Astrocyte (in vitro differentiated cells and primary cell): ENCODE results near the gene PAGE1. TPM values are rescaled to one million over a fixed set of nuclear protein-coding genes. Genes with fewer than 3 reads are reported as not detected.

Experiments used
- DNase-seq: peaks from one replicate; pipeline ENCODE4 v3.0.0-alpha.2; 2010; ENCODE audit warnings: low read depth
- FAIRE-seq: peaks from 2 replicates; lab custom pipeline; 2011; peaks lifted over from hg19 to GRCh38; lab: Jason Lieb, UNC
- H2AFZ ChIP-seq: 2 replicates; pipeline ENCODE4 v1.6.0; 2012; ENCODE audit warnings: low read depth, low read length, inconsistent platforms
- H3K27ac ChIP-seq: 2 replicates; pipeline ENCODE4 v1.5.1; 2011; ENCODE audit warnings: low read depth, low read length, inconsistent platforms
- H3K27me3 ChIP-seq: 2 replicates; pipeline ENCODE4 v1.6.0; 2011; ENCODE audit warnings: low read length, inconsistent platforms; ENCODE audit not compliant: insufficient read depth
- H3K36me3 ChIP-seq: 2 replicates; pipeline ENCODE4 v1.5.1; 2011; ENCODE audit warnings: low read length, inconsistent platforms; ENCODE audit not compliant: insufficient read depth
- H3K4me1 ChIP-seq: 2 replicates; pipeline ENCODE4 v1.5.1; 2011; ENCODE audit warnings: low read length, inconsistent platforms; ENCODE audit not compliant: insufficient read depth
- H3K4me2 ChIP-seq: 2 replicates; pipeline ENCODE4 v1.6.0; 2012; ENCODE audit warnings: low read length, inconsistent platforms
- H3K4me3 ChIP-seq: 2 replicates; pipeline ENCODE4 v1.5.1; 2011; ENCODE audit warnings: low read depth, mild to moderate bottlenecking, low read length, inconsistent platforms; ENCODE audit not compliant: insufficient read depth
- H3K79me2 ChIP-seq: 2 replicates; pipeline ENCODE4 v1.6.0; 2012; ENCODE audit warnings: mild to moderate bottlenecking, low read length, inconsistent platforms; ENCODE audit not compliant: insufficient read depth
- H3K9ac ChIP-seq: 2 replicates; pipeline ENCODE4 v1.6.0; 2012; ENCODE audit warnings: mild to moderate bottlenecking, low read length, inconsistent platforms
- H3K9me3 ChIP-seq: 2 replicates; pipeline ENCODE4 v1.5.1; 2012; ENCODE audit warnings: low read depth, mild to moderate bottlenecking, low read length, inconsistent platforms; ENCODE audit not compliant: insufficient read depth
- H4K20me1 ChIP-seq: 2 replicates; pipeline ENCODE4 v1.6.0; 2012; ENCODE audit warnings: low read length, inconsistent platforms; ENCODE audit not compliant: insufficient read depth
- H3K27ac Mint-ChIP-seq: one replicate; pipeline ENCODE4 v1.8.0; 2021; ENCODE audit warnings: mild to moderate bottlenecking, mixed read lengths; ENCODE audit not compliant: unreplicated experiment
- H3K27me3 Mint-ChIP-seq: one replicate; pipeline ENCODE4 v1.8.0; 2021; ENCODE audit warnings: low read depth, mixed read lengths; ENCODE audit not compliant: unreplicated experiment
- H3K36me3 Mint-ChIP-seq: one replicate; pipeline ENCODE4 v1.8.0; 2021; ENCODE audit warnings: low read depth, mixed read lengths; ENCODE audit not compliant: unreplicated experiment
- H3K4me1 Mint-ChIP-seq: one replicate; pipeline ENCODE4 v1.8.0; 2021; ENCODE audit warnings: low read depth, mixed read lengths; ENCODE audit not compliant: unreplicated experiment
- H3K4me3 Mint-ChIP-seq: one replicate; pipeline ENCODE4 v1.8.0; 2021; ENCODE audit warnings: mild to moderate bottlenecking, moderate library complexity, mixed read lengths; ENCODE audit not compliant: unreplicated experiment
- H3K9me3 Mint-ChIP-seq: one replicate; pipeline ENCODE4 v1.8.0; 2021; ENCODE audit warnings: mild to moderate bottlenecking, mixed read lengths; ENCODE audit not compliant: unreplicated experiment
- EZH2 ChIP-seq: IDR thresholded peaks from 2 replicates; pipeline ENCODE4 v1.6.1; 2012; ENCODE audit warnings: mild to moderate bottlenecking, low read length, inconsistent platforms; ENCODE audit not compliant: insufficient read depth
- total RNA-seq: library from RNA; stranded (reverse); gene quantifications from 2 replicates; pipeline ENCODE4 v1.2.1, GENCODE V29; 2021
- TF ChIP-seq, protein P1 (sequence below): IDR thresholded peaks from 2 replicates; pipeline ENCODE4 v1.5.1; 2011; ENCODE audit warnings: low read depth, mild to moderate bottlenecking, inconsistent platforms, low read length, moderate library complexity; ENCODE audit not compliant: insufficient read depth

The PAGE1 gene
- total RNA-seq, 1 donor from 2014 or later, result not detected

DNA sequence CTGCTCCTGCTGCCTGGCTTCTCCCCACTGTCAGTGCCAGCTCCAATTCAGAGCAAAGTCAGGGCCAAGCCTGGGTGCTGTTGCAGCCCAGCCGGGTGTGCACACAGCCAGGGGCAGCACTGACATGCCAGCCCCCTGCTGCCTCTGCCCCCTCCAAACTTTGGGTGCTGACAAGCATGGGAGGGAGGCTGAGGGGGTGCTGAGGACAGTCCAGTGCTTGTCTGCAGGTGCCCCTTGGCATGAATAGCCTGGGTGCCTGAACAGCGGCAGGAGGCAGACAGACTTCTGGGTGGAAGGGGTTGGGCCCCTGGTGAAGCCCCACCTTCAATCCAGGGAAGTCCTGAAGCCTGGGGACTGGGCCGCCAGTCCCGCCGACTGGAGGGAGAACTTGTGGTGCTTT lies 31.2 kb upstream of the PAGE1 start:
- H3K9ac ChIP-seq, result no peak overlapping the region
- FAIRE-seq (no peak), DNase-seq (no peak)
- peaks cover 14% of the 10 kb centered on the region for H3K27me3 Mint-ChIP-seq
- H3K27me3 ChIP-seq, result no peaks in the 10 kb centered on the region
- H3K9me3 ChIP-seq, result no peaks in the 10 kb centered on the region
- no peaks in the 10 kb centered on the region for H3K36me3 ChIP-seq
- TF ChIP-seq EZH2, result no peak
- TF ChIP-seq, protein P1, sequence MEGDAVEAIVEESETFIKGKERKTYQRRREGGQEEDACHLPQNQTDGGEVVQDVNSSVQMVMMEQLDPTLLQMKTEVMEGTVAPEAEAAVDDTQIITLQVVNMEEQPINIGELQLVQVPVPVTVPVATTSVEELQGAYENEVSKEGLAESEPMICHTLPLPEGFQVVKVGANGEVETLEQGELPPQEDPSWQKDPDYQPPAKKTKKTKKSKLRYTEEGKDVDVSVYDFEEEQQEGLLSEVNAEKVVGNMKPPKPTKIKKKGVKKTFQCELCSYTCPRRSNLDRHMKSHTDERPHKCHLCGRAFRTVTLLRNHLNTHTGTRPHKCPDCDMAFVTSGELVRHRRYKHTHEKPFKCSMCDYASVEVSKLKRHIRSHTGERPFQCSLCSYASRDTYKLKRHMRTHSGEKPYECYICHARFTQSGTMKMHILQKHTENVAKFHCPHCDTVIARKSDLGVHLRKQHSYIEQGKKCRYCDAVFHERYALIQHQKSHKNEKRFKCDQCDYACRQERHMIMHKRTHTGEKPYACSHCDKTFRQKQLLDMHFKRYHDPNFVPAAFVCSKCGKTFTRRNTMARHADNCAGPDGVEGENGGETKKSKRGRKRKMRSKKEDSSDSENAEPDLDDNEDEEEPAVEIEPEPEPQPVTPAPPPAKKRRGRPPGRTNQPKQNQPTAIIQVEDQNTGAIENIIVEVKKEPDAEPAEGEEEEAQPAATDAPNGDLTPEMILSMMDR, result no peak
- H3K36me3 Mint-ChIP-seq, result no peaks in the 10 kb centered on the region
- no peak overlapping the region for H3K27ac ChIP-seq
- H3K4me2 ChIP-seq, result no peak overlapping the region
- no peak overlapping the region for H3K4me3 Mint-ChIP-seq
- no peaks in the 10 kb centered on the region for H3K4me1 ChIP-seq
- H3K27ac Mint-ChIP-seq, result no peak overlapping the region
- no peaks in the 10 kb centered on the region for H3K9me3 Mint-ChIP-seq
- no peaks in the 10 kb centered on the region for H4K20me1 ChIP-seq
- H2AFZ ChIP-seq, result no peak overlapping the region
- H3K4me3 ChIP-seq, result no peak overlapping the region
- H3K79me2 ChIP-seq, result no peaks in the 10 kb centered on the region
- no peaks in the 10 kb centered on the region for H3K4me1 Mint-ChIP-seq

DNA sequence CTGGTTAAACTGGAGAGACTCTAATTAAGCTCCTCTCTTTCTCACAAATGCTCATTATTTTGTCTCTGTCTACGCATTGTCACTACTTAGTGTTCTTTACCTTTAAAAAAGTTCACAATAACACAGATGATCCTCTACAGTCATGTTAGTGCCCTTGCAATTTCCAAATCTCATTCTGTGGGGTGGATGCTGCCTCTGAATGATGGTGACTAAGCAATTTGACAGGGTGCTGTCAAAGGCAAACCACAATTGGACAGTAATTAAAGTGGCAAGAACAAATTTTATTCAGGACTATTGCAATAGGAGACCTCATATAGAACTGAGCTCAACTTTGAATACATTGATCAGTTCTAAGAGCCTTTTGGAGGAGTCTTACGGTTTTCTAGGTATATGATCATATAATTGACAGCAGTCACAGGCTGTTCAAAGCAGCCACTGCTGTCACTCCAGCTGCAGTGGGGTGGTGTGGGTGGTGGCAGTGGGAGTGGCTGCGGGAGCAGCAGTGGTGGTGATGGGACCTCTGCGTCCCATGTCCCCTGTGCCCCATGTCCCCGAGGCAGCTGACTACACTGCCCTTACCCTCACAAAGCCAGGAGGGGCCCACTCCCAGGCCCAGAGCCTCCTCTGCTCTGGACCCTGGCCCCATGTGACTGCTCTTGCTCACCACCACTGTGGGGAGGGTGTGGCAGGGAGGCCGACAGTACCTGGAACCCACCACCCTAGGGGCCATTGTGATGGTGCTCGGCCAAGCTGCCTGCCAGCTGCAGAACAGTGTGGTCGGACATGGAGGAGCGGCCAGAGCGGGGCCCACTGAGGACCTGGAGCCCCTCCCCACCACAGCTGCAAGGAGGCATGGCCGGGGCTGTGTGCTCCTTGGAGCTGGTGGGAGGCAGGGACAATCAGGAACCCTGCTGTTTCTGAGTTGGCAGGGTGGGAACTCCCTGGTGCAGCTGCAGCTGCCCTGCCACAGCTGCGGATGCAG lies 30.4 kb upstream of the PAGE1 start:
- no peaks in the 10 kb centered on the region for H3K9me3 Mint-ChIP-seq
- H3K27me3 Mint-ChIP-seq, result peaks cover 9% of the 10 kb centered on the region

More for the DNA sequence above, 30.4 kb upstream of the PAGE1 start:
- Histone ChIP-seq H2AFZ (no peak overlapping the region), H3K79me2 (no peaks in the 10 kb centered on the region), H3K36me3 (no peaks in the 10 kb centered on the region), H4K20me1 (no peaks in the 10 kb centered on the region), H3K4me2 (no peak overlapping the region), H3K9ac (no peak overlapping the region), H3K27ac (no peak overlapping the region), H3K4me3 (no peak overlapping the region), H3K4me1 (no peaks in the 10 kb centered on the region), H3K9me3 (no peaks in the 10 kb centered on the region), H3K27me3 (no peaks in the 10 kb centered on the region)
- TF ChIP-seq, protein P1, result no peak
- no peak for TF ChIP-seq EZH2
- FAIRE-seq (no peak), DNase-seq (no peak)
- H3K4me1 Mint-ChIP-seq, result no peaks in the 10 kb centered on the region
- no peak overlapping the region for H3K4me3 Mint-ChIP-seq
- no peak overlapping the region for H3K27ac Mint-ChIP-seq
- H3K36me3 Mint-ChIP-seq, result no peaks in the 10 kb centered on the region
